Measurements from ENCODE around the gene CTNND2. TPM values are rescaled to one million over a fixed set of nuclear protein-coding genes. Genes with fewer than 3 reads are reported as not detected.
"Not testable (repeated sequence)": the region's sequence is repeated elsewhere in the genome, so short reads cannot be mapped to it uniquely, and the experiment has no call there.

CTNND2 gene
- polyA plus RNA-seq, 1 experiment = not detected

- CTCF ChIA-PET = no interaction called here
- no peak for TF ChIP-seq CTCF (IDR thresholded peaks at IDR 0.05; ENCODE audit: low read depth, low read length)
- H3K27ac ChIP-seq (ENCODE audit: low read depth, low read length) = no peak overlapping the region
- DNase-seq (ENCODE audit: low read depth, low spot score) = no peak
- POLR2A ChIA-PET = no interaction called here
- H3K9me3 ChIP-seq (ENCODE audit: control insufficient read depth, insufficient read depth, low read length) = peaks cover 11% of the 10 kb centered on the region; the same call in 1 of the 2 replicates
- H3K4me3 ChIP-seq (ENCODE audit: low read depth, low read length) = no peak overlapping the region
- H3K27me3 ChIP-seq (ENCODE audit: control insufficient read depth, insufficient read depth, low read length) = no peaks in the 10 kb centered on the region
Measured at GRCh38 chr5:11620172-11620571, 284.1 kb downstream of the CTNND2 start.

GRCh38 chr5:11619339-11620024 lies 284.8 kb downstream of the CTNND2 start:
- TF ChIP-seq CTCF (IDR thresholded peaks at IDR 0.05; ENCODE audit: low read depth, low read length) = no peak

GRCh38 chr5:11617080-11617479 lies 287.2 kb downstream of the CTNND2 start:
- no peak overlapping the region for H3K27ac ChIP-seq (ENCODE audit: low read depth, low read length)
- no peak for TF ChIP-seq CTCF (IDR thresholded peaks at IDR 0.05; ENCODE audit: low read depth, low read length)
- CTCF ChIA-PET = no interaction called here
- H3K9me3 ChIP-seq (ENCODE audit: control insufficient read depth, insufficient read depth, low read length) = peaks cover 14% of the 10 kb centered on the region; the same call in 1 of the 2 replicates
- no peaks in the 10 kb centered on the region for H3K27me3 ChIP-seq (ENCODE audit: control insufficient read depth, insufficient read depth, low read length)
- POLR2A ChIA-PET = no interaction called here
- DNase-seq (ENCODE audit: low read depth, low spot score) = no peak
- H3K4me3 ChIP-seq (ENCODE audit: low read depth, low read length) = no peak overlapping the region

More at GRCh38 chr5:11619339-11620024, 284.8 kb downstream of the CTNND2 start:
- CTCF ChIA-PET = no interaction called here
- POLR2A ChIA-PET = no interaction called here
- Histone ChIP-seq H3K27ac (ENCODE audit: low read depth, low read length) (no peak overlapping the region), H3K27me3 (ENCODE audit: control insufficient read depth, insufficient read depth, low read length) (no peaks in the 10 kb centered on the region), H3K4me3 (ENCODE audit: low read depth, low read length) (no peak overlapping the region), H3K9me3 (ENCODE audit: control insufficient read depth, insufficient read depth, low read length) (peaks cover 11% of the 10 kb centered on the region; the same call in 1 of the 2 replicates)
- DNase-seq (ENCODE audit: low read depth, low spot score) = no peak

- H3K27ac ChIP-seq (ENCODE audit: low read depth, low read length); CTCF ChIA-PET; H3K27me3 ChIP-seq (ENCODE audit: control insufficient read depth, insufficient read depth, low read length); H3K4me3 ChIP-seq (ENCODE audit: low read depth, low read length); POLR2A ChIA-PET; DNase-seq (ENCODE audit: low read depth, low spot score): not testable (repeated sequence)
- peaks cover 15% of the 10 kb centered on the region for H3K9me3 ChIP-seq (ENCODE audit: control insufficient read depth, insufficient read depth, low read length)
Measured at GRCh38 chr5:11616624-11617023, 287.6 kb downstream of the CTNND2 start.

GRCh38 chr5:11611011-11611410 lies 293.2 kb downstream of the CTNND2 start:
- TF ChIP-seq CTCF (IDR thresholded peaks at IDR 0.05; ENCODE audit: low read depth, low read length) = no peak
- Histone ChIP-seq H3K4me3 (ENCODE audit: low read depth, low read length) (no peak overlapping the region), H3K9me3 (ENCODE audit: control insufficient read depth, insufficient read depth, low read length) (peaks cover 9% of the 10 kb centered on the region), H3K27ac (ENCODE audit: low read depth, low read length) (no peak overlapping the region), H3K27me3 (ENCODE audit: control insufficient read depth, insufficient read depth, low read length) (no peaks in the 10 kb centered on the region)
- ChIA-PET POLR2A (no interaction called here), CTCF (no interaction called here)
- DNase-seq (ENCODE audit: low read depth, low spot score) = no peak
